ENCODE measurements around the gene ERMP1. TPM values are rescaled to one million over a fixed set of nuclear protein-coding genes. Genes with fewer than 3 reads are reported as not detected.

The ERMP1 gene
- total RNA-seq, 1 experiment from 2014 or later = 0.40 TPM

DNA sequence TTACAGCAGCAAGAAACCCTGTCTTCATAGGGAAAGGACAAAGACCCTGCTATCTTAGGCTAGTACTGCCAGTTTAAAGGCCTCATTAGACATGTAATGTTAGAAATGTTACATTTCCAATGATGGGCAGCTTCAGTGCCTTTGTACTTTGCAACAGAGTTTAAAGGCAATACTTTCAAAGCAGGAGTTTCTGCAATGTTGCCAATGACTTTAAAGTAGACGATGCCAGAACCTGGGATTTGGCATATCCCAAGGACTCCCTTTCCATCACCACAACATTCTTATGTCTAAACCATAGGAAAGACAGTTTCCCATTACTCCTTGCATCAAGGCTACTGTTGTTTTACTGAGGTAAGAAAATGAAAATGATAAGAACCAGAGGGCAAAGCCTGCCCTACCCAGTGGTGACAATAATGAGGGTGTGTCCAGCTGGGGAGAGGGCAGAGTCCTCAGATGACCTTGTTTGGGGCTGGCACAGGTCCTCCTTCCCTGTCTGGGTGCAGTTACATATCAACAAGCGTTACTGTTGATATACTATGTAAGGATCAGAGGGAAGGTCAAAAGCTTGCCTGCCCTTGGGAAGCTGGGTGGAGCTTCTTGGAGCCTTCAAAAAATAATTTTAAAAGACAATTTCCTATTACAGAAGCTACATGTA lies 30.3 kb upstream of the ERMP1 start:
- Histone ChIP-seq H3K4me3 (no peak overlapping the region), H3K9me3 (no peaks in the 10 kb centered on the region), H3K27me3 (no peaks in the 10 kb centered on the region), H3K36me3 (no peaks in the 10 kb centered on the region)
- no peak for DNase-seq

DNA sequence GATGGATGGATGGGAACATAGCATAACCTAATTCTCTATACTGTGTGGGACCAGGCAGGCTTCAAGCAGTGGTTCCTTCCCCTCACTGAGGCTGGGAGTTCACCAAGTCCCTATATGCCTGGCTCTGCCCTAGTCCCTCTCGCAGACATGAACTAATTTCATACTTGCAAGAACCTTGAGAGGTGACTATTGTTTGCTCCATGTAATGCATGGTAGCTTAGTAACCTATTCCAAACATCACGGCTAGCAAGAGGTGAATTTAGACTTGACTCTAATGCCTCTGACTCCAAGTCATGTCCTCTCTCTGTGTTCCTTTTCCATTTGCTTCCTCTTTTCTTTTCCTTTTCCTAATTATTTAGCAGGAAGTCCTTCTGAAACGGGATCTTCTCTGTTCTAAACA lies 25.9 kb upstream of the ERMP1 start:
- no peak overlapping the region for H3K4me3 ChIP-seq
- no peak for DNase-seq
- no peaks in the 10 kb centered on the region for H3K27me3 ChIP-seq
- H3K36me3 ChIP-seq = no peaks in the 10 kb centered on the region
- H3K9me3 ChIP-seq = no peaks in the 10 kb centered on the region

DNA sequence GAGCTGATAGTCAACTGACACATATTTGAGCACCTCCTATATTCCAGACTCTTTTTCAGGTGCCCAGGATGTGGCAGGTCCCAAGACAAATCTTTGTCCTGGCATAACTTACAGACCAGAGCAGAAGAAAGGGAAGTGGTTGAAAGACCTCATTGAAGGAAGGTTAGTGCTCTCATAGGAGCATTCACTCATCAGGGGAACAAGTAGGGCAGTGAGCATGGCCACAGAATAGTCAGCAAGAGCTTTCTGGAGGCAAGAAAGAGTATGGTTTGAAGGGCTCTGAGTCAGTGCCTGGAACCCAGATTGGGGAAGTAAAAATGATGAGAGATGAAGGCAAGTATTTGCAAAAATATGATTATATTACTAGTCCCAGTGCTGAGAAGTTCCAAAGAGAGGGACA lies 25.0 kb upstream of the ERMP1 start:
- no peaks in the 10 kb centered on the region for H3K36me3 ChIP-seq

DNA sequence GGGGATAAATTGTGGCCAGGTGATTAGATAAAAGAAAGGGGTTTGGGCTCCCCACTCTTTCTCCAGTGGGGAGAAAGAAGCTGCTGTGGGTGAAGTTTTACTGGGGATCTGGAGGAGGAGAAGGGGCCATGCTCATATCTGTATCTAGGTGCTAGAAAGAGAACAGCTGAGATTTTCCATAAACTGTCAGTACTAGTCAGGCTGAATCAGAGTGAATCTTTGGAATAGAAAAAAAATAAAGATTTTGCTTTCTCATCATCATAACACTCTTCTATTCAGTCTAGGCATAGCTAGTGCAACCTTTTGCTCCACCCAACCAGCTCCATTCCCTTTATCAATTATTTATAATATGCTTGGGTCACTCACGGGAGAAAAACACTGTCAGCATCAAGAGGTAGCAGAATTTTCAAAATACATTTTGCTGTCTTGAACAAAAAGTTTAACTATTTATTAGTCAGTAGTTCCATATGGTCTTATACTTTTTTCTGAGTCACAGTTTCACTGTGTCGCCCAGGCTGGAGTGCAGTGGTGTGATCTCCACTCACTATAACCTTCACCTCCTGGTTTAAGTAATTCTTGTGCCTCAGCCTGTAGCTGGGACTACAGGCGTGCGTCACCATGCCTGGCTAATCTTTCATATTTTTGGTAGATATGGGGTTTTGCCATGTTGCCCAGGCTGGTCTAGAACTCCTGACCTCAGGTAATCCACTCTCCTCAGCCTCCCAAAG lies 21.3 kb upstream of the ERMP1 start:
- Histone ChIP-seq H3K4me3 (no peak overlapping the region), H3K27me3 (no peaks in the 10 kb centered on the region), H3K36me3 (no peaks in the 10 kb centered on the region), H3K9me3 (no peaks in the 10 kb centered on the region)
- no peak for DNase-seq

More for the DNA sequence above, 25.0 kb upstream of the ERMP1 start:
- no peaks in the 10 kb centered on the region for H3K27me3 ChIP-seq
- no peaks in the 10 kb centered on the region for H3K9me3 ChIP-seq
- H3K4me3 ChIP-seq = no peak overlapping the region
- DNase-seq = no peak

DNA sequence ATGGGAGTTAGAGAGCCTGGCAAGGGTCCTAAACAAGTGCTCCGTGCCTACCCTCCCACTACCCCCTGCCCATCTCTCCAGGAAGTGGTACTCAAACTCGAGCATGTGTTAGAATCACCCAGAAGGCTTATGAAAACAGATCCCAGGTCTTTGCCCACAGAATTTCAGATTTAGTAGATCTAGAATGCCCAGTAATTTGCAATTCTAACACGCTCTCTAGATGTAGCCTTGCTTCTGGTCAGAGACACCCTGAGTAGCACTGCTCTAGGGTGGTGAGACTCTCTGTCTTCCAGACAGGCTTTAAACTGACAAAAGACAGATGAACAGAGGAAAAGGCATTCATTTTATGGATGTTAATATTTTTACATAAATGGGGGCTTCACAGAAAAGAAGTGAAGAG lies 20.7 kb upstream of the ERMP1 start:
- no peak for DNase-seq
- Histone ChIP-seq H3K9me3 (no peaks in the 10 kb centered on the region), H3K4me3 (no peak overlapping the region)

DNA sequence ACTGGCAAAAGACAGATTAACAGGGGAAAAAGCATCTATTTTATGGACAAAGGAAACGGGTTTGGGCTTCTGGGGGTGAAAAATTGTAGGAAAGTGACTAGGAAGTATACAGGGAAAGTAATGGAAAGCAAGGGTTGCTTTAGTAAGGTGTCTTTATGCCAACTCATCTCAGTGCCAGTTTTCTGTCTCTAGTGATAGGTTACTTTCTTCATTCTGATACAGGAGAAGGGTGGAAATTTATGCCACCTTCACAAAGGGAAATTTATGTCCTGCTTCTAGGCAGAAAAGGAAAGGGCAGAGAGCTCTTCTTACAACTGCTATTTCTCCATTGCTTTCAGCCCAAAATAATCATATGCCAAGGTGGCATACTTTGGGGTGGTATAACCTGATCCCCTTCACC lies 20.1 kb upstream of the ERMP1 start:
- no peaks in the 10 kb centered on the region for H3K27me3 ChIP-seq
- H3K36me3 ChIP-seq = no peaks in the 10 kb centered on the region
- DNase-seq = no peak
- H3K9me3 ChIP-seq = no peaks in the 10 kb centered on the region
- H3K4me3 ChIP-seq = no peak overlapping the region

More for the DNA sequence above, 20.7 kb upstream of the ERMP1 start:
- Histone ChIP-seq H3K36me3 (no peaks in the 10 kb centered on the region), H3K27me3 (no peaks in the 10 kb centered on the region)

DNA sequence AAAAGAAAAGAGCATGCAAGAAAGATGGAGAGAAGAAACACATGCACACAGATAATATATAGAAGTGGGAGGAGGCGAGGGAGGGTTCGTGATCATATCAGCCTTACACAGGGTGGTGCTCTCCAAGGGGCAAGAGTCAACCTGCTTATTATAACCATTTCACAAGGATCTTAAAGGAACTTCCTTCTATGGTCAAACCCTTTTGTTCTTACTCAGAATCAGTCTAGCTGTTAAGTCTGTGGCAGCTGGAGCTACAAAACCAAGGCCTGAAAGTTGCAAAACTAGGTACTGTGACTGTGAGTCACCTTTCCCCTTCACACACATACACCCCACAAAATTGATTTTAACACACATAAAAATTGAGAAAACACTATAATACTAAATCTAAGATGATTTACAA lies 18.5 kb upstream of the ERMP1 start:
- DNase-seq = no peak
- Histone ChIP-seq H3K9me3 (no peaks in the 10 kb centered on the region), H3K4me3 (no peak overlapping the region), H3K36me3 (no peaks in the 10 kb centered on the region), H3K27me3 (no peaks in the 10 kb centered on the region)

DNA sequence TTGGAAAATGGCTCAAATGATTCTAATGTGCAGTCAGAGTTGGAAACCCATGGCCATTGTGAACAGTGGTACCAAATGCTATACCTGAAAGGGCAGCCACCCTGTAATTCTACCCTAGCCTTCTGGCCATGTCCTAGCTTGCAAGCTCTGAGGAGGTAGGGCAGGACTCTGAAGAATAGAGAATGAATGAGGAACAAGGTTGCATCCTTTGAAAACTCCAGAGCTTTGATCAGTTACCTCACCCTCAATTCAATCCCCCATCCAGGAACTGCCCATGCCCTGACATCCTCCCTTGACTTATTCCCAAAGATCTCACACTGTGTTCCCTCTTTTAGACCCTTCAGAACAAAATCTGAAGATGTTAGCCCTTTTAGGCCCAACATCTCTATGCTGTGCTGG lies 17.8 kb upstream of the ERMP1 start:
- Histone ChIP-seq H3K36me3 (no peaks in the 10 kb centered on the region), H3K27me3 (no peaks in the 10 kb centered on the region), H3K9me3 (no peaks in the 10 kb centered on the region), H3K4me3 (no peak overlapping the region)
- DNase-seq = no peak

DNA sequence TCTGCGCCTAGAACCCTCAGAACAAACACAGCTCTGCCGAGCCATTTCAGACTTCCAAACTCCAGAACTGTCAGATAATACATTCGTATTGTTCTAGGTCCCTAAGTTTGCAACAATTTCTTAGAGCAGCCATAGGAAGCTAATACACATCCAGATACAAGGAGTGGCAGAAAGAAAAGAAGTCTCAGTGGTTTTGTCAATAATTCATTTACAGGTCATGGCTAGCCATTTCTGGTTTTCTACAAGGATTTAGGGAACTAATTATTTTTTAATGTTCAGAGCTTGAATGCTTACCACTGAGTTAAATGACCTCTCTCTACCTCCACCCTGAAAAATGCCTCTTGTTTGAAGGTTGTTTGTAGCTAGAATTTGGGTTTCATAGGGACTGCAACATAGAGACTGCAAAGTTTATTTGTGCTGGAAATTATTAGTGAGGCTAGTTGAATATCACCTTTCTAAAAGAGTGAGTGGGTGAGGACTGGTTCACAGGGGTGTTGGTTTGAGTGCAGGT lies 15.5 kb upstream of the ERMP1 start:
- no peak for DNase-seq
- Histone ChIP-seq H3K36me3 (no peaks in the 10 kb centered on the region), H3K4me3 (no peak overlapping the region), H3K27me3 (no peaks in the 10 kb centered on the region), H3K9me3 (no peaks in the 10 kb centered on the region)

DNA sequence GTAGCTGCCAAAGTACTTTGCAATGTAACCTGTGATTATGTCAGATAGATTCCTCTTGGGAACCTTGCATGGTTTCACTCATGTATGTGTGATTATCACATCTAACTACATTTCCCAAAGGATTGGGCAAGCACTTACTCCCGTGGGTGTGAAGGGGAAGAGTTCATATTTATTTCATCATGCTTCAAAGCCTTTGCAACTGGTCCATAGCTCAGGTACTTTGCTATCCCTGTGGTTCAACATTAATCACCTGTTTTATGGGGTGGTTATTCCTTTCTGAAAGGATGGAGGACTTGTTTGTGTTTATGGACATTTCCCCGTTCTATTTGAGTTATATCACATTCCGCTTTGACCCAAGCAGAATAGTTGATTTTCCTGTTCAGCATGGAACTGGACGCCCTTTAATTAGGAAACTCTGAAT lies 13.6 kb upstream of the ERMP1 start:
- Histone ChIP-seq H3K4me3 (no peak overlapping the region), H3K27me3 (no peaks in the 10 kb centered on the region), H3K36me3 (no peaks in the 10 kb centered on the region), H3K9me3 (no peaks in the 10 kb centered on the region)
- no peak for DNase-seq

DNA sequence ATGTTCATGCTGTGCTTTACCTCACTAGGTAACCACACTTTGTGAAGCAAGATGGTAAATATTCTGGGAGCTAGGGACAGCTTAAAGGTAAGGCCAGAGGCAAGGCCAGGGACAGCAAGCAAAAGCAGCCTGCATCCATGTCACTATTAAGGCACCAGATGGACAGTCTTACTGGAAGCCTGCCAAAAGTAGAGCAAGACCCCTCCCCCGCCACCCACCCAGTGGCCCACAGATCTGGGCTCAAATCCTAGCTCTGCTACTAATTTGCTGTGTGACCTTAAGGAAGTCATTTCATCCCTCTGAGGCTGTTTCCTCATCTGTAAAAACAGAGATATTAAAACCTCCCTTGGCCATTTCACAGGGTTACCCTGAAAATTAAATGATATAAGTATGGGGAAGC lies 13.2 kb upstream of the ERMP1 start:
- Histone ChIP-seq H3K9me3 (no peaks in the 10 kb centered on the region), H3K4me3 (no peak overlapping the region), H3K27me3 (no peaks in the 10 kb centered on the region), H3K36me3 (no peaks in the 10 kb centered on the region)
- DNase-seq = no peak

DNA sequence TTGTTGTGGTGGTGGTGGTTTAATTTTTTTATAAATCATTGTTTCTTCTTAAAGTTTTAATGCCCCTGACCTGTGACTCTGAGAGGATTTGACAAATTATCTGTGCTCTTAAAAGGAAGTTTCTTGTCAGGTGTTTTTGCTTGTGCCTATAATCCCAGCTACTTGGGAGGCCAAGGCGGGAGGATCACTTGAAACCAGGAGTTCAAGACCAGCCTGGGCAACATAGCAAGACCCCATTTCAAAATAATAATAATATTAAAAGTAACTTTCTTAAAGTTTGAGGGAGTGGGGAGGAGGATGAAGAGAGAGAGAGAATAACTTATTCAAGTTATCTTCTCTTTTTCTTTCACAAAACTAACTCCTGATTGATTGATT lies 12.2 kb upstream of the ERMP1 start:
- Histone ChIP-seq H3K4me3 (no peak overlapping the region), H3K27me3 (no peaks in the 10 kb centered on the region), H3K9me3 (no peaks in the 10 kb centered on the region), H3K36me3 (no peaks in the 10 kb centered on the region)
- DNase-seq = no peak

DNA sequence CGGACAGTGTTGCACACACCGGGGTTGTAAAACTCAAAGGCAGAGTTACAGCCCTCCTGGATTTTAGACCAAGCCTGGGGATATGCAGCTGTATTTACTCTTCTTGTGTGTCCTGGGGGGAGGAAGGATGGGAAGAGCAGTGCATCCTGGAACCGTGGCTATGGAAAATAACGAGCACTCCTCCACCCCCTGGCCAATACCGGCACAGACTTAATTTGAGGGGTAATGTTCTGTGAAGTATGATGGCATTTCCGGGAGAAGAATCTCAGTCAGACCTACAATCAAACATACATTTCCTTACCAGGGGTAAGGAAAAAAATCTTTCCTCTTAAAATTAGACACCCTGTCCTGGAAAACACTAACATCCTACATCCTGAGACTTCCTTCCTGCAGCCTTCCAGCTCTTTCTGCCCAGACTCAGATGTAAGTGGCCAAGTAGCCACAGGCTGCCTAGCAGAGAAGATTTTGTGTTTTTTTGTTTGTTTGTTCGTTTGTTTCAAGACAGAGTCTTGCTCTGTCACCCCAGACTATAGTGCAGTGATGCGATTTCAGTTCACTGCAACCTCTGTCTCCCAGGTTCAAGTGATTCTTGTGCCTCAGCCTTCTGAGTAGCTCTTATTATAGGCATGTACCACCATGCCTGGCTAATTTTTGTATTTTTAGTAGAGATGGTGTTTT lies 11.0 kb upstream of the ERMP1 start:
- DNase-seq = no peak

DNA sequence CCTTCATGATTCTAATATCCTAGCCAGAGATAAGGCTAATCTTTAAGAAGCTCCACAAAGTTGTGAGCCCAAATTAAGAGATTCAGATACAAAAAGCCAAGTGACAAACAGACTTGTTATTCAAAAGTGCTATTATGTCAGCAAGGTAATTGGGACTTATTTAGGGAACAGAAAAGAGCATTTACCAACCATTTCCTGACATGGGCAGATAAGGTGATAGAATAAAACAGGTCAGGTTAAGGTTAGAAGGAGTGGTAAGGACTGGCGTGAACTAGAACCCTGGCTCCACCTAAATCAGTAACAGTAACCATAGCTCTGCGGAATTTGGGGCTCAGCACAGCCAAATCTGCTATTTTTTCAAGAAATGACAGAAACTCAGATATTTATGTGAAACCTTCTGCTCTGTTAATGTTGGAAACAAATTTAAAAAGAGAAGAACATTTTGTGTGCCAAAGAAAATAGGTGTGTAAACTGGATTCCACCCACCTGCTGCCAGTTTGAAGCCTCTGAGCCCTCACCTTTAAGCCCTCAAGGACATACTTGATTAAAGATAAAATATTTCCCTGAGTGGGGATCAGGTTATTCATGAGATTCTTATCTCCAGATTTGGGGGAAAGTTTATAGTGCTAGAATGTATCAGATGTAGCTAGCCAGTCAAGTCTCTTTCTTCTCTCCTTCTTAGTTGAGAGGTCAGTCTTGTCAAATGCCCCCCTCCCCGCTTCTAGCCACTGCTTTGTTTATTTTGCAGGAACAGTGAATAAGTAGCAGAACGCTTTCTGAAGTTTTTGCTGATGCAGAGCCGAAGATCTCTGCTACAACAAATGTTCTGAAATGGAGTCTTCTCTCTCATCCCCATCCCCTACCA lies 10.2 kb upstream of the ERMP1 start:
- DNase-seq = no peak
- Histone ChIP-seq H3K9me3 (no peaks in the 10 kb centered on the region), H3K27me3 (no peaks in the 10 kb centered on the region), H3K36me3 (no peaks in the 10 kb centered on the region), H3K4me3 (no peak overlapping the region)

More for the DNA sequence above, 11.0 kb upstream of the ERMP1 start:
- Histone ChIP-seq H3K9me3 (no peaks in the 10 kb centered on the region), H3K36me3 (no peaks in the 10 kb centered on the region), H3K4me3 (no peak overlapping the region), H3K27me3 (no peaks in the 10 kb centered on the region)

DNA sequence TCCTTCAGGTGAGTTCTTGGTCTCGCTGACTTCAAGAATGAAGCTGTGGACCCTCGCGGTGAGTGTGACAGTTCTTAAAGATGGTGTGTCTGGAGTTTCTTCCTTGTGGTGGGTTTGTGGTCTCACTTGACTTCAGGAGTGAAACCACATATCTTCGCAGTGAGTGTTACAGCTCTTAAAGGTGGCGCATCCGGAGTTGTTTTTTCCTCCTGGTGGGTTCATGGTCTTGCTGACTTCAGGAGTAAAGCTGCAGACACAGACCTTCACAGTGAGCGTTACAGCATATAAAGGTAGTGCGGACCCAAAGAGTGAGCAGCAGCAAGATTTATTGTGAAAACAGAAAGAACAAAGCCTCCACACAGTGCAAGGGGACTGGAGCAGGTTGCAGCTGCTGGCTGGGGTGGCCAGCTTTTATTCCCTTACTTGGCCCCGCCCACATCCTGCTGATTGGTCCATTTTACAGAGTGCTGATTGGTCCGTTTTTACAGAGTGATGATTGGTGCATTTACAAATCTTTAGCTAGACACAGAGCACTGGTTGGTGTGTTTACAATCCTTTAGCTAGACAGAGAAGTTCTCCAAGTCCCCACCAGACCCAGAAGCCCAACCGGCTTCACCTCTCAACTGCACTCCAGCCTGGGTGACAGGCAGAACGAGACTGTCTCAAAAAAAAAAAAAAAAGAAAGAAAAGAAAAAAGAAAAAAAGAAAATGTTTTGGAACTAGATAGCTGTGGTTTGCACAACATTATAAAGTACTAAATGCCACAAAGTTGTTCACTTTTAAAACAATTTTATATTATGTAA lies 9.1 kb upstream of the ERMP1 start:
- DNase-seq = no peak
- Histone ChIP-seq H3K27me3 (no peaks in the 10 kb centered on the region), H3K9me3 (no peaks in the 10 kb centered on the region), H3K36me3 (no peaks in the 10 kb centered on the region), H3K4me3 (no peak overlapping the region)

DNA sequence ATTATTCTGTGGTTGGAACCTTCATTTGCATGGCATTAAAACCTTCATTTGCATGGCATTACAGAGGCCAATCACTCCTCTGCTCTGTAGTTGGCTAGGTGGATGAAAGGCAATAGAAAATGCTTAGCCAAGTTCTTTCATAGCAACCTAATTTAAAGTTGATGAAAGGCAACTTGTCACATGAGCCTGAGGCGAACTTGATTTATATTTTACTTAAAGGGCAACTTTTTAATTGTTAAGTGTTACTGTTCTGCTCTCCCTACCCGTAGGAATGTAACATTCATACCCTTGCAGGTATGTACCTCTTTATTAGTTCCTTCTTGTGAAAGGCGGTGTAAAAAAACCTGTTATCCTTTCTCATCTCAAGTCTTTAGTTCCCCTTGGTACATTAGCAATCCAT lies 7.9 kb upstream of the ERMP1 start:
- Histone ChIP-seq H3K4me3 (no peak overlapping the region), H3K36me3 (no peaks in the 10 kb centered on the region), H3K9me3 (no peaks in the 10 kb centered on the region), H3K27me3 (no peaks in the 10 kb centered on the region)
- DNase-seq = no peak
